Measurements from ENCODE around the gene RBBP9. TPM values are rescaled to one million over a fixed set of nuclear protein-coding genes. Genes with fewer than 3 reads are reported as not detected.

RBBP9 gene
- total and polyA plus RNA-seq, 4 donors = 6.4 to 9.5 (median 7.0) TPM

DNA sequence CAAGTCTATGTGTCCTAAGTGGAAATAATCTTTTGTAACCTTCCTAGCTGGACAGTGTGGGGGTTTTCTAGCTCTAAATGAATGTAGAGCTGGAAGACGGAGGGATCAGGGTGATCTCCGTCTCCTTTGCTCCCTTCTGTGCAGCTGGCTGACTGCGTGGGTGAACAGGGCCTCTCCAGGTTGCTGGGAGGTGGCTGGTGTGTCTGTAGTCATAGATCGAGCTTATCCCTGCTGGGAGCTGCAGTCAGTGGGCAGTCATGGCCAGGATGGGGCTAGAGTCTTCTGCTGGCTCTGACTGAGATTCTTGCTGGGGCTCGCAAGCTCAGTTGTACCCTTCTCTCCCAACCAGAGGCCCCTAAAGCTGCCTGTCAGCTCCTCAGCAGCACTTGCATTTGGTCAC lies 17.1 kb upstream of the RBBP9 start:
- H3K27me3 ChIP-seq (ENCODE audit: control insufficient read depth in 4 of 4, insufficient read depth in 4 of 4, low read length in 3 of 4) = no peaks in the 10 kb centered on the region
- 94% methylated on average over 5 of the region's 5 CpGs for WGBS
- no peak overlapping the region for H3K4me3 ChIP-seq (ENCODE audit: low read depth in 1 of 3, low read length in 3 of 3)
- H3K4me1 ChIP-seq (ENCODE audit: control insufficient read depth in 4 of 4, insufficient read depth in 4 of 4, low read length in 3 of 4) = peaks cover 0 to 11% (median 7%) of the 10 kb centered on the region in 4 donors
- no peak overlapping the region for H3K27ac ChIP-seq (ENCODE audit: low read depth in 1 of 2, low read length in 2 of 2)
- peaks cover 2 to 46% (median 31%) of the 10 kb centered on the region in 4 donors for H3K36me3 ChIP-seq (ENCODE audit: control insufficient read depth in 4 of 4, insufficient read depth in 3 of 4, low read depth in 1 of 4, low read length in 3 of 4)
- no peaks in the 10 kb centered on the region for H3K9me3 ChIP-seq (ENCODE audit: control insufficient read depth in 4 of 4, low read length in 3 of 4)
- no peak for DNase-seq (ENCODE audit: low spot score)
- H3K9ac ChIP-seq (ENCODE audit: low read depth in 1 of 2, low read length in 2 of 2) = no peak overlapping the region
- TF ChIP-seq TAF1 (conservative IDR thresholded peaks at IDR 0.05) (no peak), HNF4A (conservative IDR thresholded peaks at IDR 0.05) (no peak)

DNA sequence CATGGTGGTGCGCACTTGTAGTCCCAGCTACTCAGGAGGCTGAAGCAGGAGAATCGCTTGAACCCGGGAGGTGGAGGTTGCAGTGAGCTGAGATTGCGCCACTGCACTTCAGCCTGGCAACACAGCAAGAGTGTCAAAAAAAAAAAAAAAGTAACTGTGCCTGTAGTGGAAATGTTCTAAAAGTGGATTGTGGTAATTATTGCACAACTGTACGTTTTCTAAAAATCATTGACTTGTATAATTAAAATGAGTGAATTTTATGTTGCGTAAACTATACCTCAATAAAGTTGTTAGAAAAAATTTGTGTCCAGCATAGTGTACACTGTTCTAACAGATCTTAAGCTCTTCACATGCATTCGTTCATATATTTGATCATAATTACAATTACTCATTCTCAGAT lies 16.2 kb upstream of the RBBP9 start:
- WGBS = 82% methylated on average over 7 of the region's 7 CpGs

DNA sequence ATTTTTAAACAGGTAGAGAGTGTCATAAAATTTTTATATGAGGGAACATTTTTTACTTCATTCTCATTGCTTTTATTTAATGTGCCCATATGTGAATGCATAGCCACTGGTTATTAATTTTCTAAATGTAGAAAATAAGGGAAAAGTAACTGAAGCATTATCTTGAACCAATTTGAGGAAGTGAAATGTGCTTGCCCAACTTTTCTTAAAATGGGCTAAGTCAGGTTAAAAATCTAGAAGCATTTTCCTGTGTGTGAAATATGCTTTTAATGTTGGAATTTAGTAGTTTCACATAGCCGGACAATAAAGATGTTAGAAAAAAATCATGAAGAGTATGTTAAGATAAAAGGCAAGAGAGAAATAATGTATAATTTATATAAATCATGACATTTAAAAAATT lies 14.5 kb upstream of the RBBP9 start:
- DNase-seq (ENCODE audit: low spot score) = no peak
- no peak overlapping the region for H3K27ac ChIP-seq (ENCODE audit: low read depth in 1 of 2, low read length in 2 of 2)
- H3K9ac ChIP-seq (ENCODE audit: low read depth in 1 of 2, low read length in 2 of 2) = no peak overlapping the region
- no peak overlapping the region for H3K4me3 ChIP-seq (ENCODE audit: low read depth in 1 of 3, low read length in 3 of 3)
- 90% methylated on average over 1 of the region's 1 CpG for WGBS
- H3K9me3 ChIP-seq (ENCODE audit: control insufficient read depth in 4 of 4, low read length in 3 of 4) = no peaks in the 10 kb centered on the region
- peaks cover 0 to 26% (median 13%) of the 10 kb centered on the region in 4 donors for H3K4me1 ChIP-seq (ENCODE audit: control insufficient read depth in 4 of 4, insufficient read depth in 4 of 4, low read length in 3 of 4)
- no peaks in the 10 kb centered on the region for H3K27me3 ChIP-seq (ENCODE audit: control insufficient read depth in 4 of 4, insufficient read depth in 4 of 4, low read length in 3 of 4)
- peaks cover 2 to 39% (median 27%) of the 10 kb centered on the region in 4 donors for H3K36me3 ChIP-seq (ENCODE audit: control insufficient read depth in 4 of 4, insufficient read depth in 3 of 4, low read depth in 1 of 4, low read length in 3 of 4)
- TF ChIP-seq, protein P1, sequence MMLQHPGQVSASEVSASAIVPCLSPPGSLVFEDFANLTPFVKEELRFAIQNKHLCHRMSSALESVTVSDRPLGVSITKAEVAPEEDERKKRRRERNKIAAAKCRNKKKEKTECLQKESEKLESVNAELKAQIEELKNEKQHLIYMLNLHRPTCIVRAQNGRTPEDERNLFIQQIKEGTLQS (IDR thresholded peaks at IDR 0.05) = no peak
- TF ChIP-seq, protein P2, sequence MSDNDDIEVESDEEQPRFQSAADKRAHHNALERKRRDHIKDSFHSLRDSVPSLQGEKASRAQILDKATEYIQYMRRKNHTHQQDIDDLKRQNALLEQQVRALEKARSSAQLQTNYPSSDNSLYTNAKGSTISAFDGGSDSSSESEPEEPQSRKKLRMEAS (IDR thresholded peaks at IDR 0.05) = no peak
- no peak for TF ChIP-seq RXRA (IDR thresholded peaks at IDR 0.05)
- TF ChIP-seq FOXA2 (IDR thresholded peaks at IDR 0.05) = no peak
- TF ChIP-seq HNF4A (conservative IDR thresholded peaks at IDR 0.05) = no peak
- no peak for TF ChIP-seq SP1 (IDR thresholded peaks at IDR 0.05)
- TF ChIP-seq YY1 (IDR thresholded peaks at IDR 0.05) = no peak
- no peak for TF ChIP-seq NR2F2 (IDR thresholded peaks at IDR 0.05)
- TF ChIP-seq HNF4G (IDR thresholded peaks at IDR 0.05) = no peak
- TF ChIP-seq RAD21 (IDR thresholded peaks at IDR 0.05) = no peak
- no peak for TF ChIP-seq EGR1 (IDR thresholded peaks at IDR 0.05; ENCODE audit: low read depth in 2 of 2)
- TF ChIP-seq JUND (IDR thresholded peaks at IDR 0.05) = no peak
- TF ChIP-seq, protein P3, sequence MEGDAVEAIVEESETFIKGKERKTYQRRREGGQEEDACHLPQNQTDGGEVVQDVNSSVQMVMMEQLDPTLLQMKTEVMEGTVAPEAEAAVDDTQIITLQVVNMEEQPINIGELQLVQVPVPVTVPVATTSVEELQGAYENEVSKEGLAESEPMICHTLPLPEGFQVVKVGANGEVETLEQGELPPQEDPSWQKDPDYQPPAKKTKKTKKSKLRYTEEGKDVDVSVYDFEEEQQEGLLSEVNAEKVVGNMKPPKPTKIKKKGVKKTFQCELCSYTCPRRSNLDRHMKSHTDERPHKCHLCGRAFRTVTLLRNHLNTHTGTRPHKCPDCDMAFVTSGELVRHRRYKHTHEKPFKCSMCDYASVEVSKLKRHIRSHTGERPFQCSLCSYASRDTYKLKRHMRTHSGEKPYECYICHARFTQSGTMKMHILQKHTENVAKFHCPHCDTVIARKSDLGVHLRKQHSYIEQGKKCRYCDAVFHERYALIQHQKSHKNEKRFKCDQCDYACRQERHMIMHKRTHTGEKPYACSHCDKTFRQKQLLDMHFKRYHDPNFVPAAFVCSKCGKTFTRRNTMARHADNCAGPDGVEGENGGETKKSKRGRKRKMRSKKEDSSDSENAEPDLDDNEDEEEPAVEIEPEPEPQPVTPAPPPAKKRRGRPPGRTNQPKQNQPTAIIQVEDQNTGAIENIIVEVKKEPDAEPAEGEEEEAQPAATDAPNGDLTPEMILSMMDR (IDR thresholded peaks at IDR 0.05; ENCODE audit: low read depth, low read length, missing input control) = no peak
- no peak for TF ChIP-seq TAF1 (conservative IDR thresholded peaks at IDR 0.05)
- TF ChIP-seq, protein P4, sequence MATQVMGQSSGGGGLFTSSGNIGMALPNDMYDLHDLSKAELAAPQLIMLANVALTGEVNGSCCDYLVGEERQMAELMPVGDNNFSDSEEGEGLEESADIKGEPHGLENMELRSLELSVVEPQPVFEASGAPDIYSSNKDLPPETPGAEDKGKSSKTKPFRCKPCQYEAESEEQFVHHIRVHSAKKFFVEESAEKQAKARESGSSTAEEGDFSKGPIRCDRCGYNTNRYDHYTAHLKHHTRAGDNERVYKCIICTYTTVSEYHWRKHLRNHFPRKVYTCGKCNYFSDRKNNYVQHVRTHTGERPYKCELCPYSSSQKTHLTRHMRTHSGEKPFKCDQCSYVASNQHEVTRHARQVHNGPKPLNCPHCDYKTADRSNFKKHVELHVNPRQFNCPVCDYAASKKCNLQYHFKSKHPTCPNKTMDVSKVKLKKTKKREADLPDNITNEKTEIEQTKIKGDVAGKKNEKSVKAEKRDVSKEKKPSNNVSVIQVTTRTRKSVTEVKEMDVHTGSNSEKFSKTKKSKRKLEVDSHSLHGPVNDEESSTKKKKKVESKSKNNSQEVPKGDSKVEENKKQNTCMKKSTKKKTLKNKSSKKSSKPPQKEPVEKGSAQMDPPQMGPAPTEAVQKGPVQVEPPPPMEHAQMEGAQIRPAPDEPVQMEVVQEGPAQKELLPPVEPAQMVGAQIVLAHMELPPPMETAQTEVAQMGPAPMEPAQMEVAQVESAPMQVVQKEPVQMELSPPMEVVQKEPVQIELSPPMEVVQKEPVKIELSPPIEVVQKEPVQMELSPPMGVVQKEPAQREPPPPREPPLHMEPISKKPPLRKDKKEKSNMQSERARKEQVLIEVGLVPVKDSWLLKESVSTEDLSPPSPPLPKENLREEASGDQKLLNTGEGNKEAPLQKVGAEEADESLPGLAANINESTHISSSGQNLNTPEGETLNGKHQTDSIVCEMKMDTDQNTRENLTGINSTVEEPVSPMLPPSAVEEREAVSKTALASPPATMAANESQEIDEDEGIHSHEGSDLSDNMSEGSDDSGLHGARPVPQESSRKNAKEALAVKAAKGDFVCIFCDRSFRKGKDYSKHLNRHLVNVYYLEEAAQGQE (IDR thresholded peaks at IDR 0.05) = no peak
- TF ChIP-seq, protein P5, sequence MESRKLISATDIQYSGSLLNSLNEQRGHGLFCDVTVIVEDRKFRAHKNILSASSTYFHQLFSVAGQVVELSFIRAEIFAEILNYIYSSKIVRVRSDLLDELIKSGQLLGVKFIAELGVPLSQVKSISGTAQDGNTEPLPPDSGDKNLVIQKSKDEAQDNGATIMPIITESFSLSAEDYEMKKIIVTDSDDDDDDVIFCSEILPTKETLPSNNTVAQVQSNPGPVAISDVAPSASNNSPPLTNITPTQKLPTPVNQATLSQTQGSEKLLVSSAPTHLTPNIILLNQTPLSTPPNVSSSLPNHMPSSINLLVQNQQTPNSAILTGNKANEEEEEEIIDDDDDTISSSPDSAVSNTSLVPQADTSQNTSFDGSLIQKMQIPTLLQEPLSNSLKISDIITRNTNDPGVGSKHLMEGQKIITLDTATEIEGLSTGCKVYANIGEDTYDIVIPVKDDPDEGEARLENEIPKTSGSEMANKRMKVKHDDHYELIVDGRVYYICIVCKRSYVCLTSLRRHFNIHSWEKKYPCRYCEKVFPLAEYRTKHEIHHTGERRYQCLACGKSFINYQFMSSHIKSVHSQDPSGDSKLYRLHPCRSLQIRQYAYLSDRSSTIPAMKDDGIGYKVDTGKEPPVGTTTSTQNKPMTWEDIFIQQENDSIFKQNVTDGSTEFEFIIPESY (IDR thresholded peaks at IDR 0.05) = no peak
- no peak for TF ChIP-seq FOXA1 (IDR thresholded peaks at IDR 0.05)

More for the DNA sequence above, 16.2 kb upstream of the RBBP9 start:
- no peak for DNase-seq (ENCODE audit: low spot score)
- H3K36me3 ChIP-seq (ENCODE audit: control insufficient read depth in 4 of 4, insufficient read depth in 3 of 4, low read depth in 1 of 4, low read length in 3 of 4) = peaks cover 2 to 46% (median 31%) of the 10 kb centered on the region in 4 donors
- no peaks in the 10 kb centered on the region for H3K9me3 ChIP-seq (ENCODE audit: control insufficient read depth in 4 of 4, low read length in 3 of 4)
- H3K9ac ChIP-seq (ENCODE audit: low read depth in 1 of 2, low read length in 2 of 2) = no peak overlapping the region
- peaks cover 0 to 19% (median 13%) of the 10 kb centered on the region in 4 donors for H3K4me1 ChIP-seq (ENCODE audit: control insufficient read depth in 4 of 4, insufficient read depth in 4 of 4, low read length in 3 of 4)
- no peak overlapping the region for H3K27ac ChIP-seq (ENCODE audit: low read depth in 1 of 2, low read length in 2 of 2)
- H3K27me3 ChIP-seq (ENCODE audit: control insufficient read depth in 4 of 4, insufficient read depth in 4 of 4, low read length in 3 of 4) = no peaks in the 10 kb centered on the region
- no peak overlapping the region for H3K4me3 ChIP-seq (ENCODE audit: low read depth in 1 of 3, low read length in 3 of 3)
- no peak for TF ChIP-seq YY1 (IDR thresholded peaks at IDR 0.05)
- no peak for TF ChIP-seq FOXA2 (IDR thresholded peaks at IDR 0.05)
- TF ChIP-seq SP1 (IDR thresholded peaks at IDR 0.05) = no peak
- TF ChIP-seq, protein P3 (IDR thresholded peaks at IDR 0.05; ENCODE audit: low read depth, low read length, missing input control) = no peak
